OCI-LY3 (cell line): ENCODE results near the gene PNLIPRP3.

ENCODE experiments used
- H2AFZ ChIP-seq: fragments of 200-600, 300-600 bp; shearing (Covaris generic); 2 replicates; pipeline ENCODE4 v1.6.0; 2014; ENCODE audit warnings: antibody characterized with exemption, low read depth, low read length
- H3K27ac ChIP-seq: fragments of 200-600, 300-600 bp; sonication (generic); 2 replicates; pipeline ENCODE4 v1.5.1; 2014; ENCODE audit warnings: mild to moderate bottlenecking, low read length, moderate library complexity, mixed read lengths
- H3K27me3 ChIP-seq: fragments of 200-600, 300-600 bp; sonication (generic); 2 replicates; pipeline ENCODE4 v1.6.1; 2014; ENCODE audit warnings: low read depth, low read length, mixed read lengths
- H3K36me3 ChIP-seq: fragments of 200-600, 300-600 bp; sonication (generic); replicated peaks from 2 replicates; pipeline ENCODE3; 2014; ENCODE audit warnings: low read depth, low read length, mixed read lengths
- H3K4me1 ChIP-seq: fragments of 300-600, 200-600 bp; sonication (generic); 2 replicates; pipeline ENCODE4 v1.6.1; 2014; ENCODE audit warnings: low read length, mixed read lengths
- H3K4me2 ChIP-seq: fragments of 200-600, 300-600 bp; sonication (generic); 2 replicates; pipeline ENCODE4 v1.6.1; 2014; ENCODE audit warnings: low read length, mixed read lengths
- H3K4me3 ChIP-seq: fragments of 300-600, 200-600 bp; sonication (generic); 2 replicates; pipeline ENCODE4 v1.5.1; 2014; ENCODE audit warnings: antibody characterized with exemption, mild to moderate bottlenecking, low read length, moderate library complexity
- H3K79me2 ChIP-seq: fragments of 300-600, 200-600 bp; shearing (Covaris generic); 2 replicates; pipeline ENCODE4 v1.6.1; 2014; ENCODE audit warnings: mild to moderate bottlenecking, low read length, mixed read lengths
- H3K9ac ChIP-seq: fragments of 300-600, 200-600 bp; shearing (Covaris generic); 2 replicates; pipeline ENCODE4 v1.6.0; 2014; ENCODE audit warnings: mild to moderate bottlenecking, low read length, moderate library complexity
- H3K9me3 ChIP-seq: fragments of 200-600, 300-600 bp; shearing (Covaris generic); 2 replicates; pipeline ENCODE4 v1.6.1; 2014; ENCODE audit warnings: low read length, mixed read lengths; ENCODE audit not compliant: insufficient read depth
- H4K20me1 ChIP-seq: fragments of 200-600, 300-600 bp; sonication (generic); 2 replicates; pipeline ENCODE4 v1.6.1; 2016; ENCODE audit warnings: low read length, mixed read lengths; ENCODE audit not compliant: insufficient read depth
- EZH2phosphoT487 ChIP-seq: fragments of 200-600 bp; shearing (Covaris generic); IDR thresholded peaks from 2 replicates; pipeline ENCODE4 v1.6.1; 2018; ENCODE audit warnings: antibody characterized with exemption, mixed run types, low read depth
- TF ChIP-seq, protein P1 (sequence below): fragments of 200-600, 300-600 bp; sonication (generic); IDR thresholded peaks from 2 replicates; pipeline ENCODE4 v1.5.1; 2014; ENCODE audit warnings: antibody characterized with exemption, low read length, low read depth

PNLIPRP3 gene

DNA sequence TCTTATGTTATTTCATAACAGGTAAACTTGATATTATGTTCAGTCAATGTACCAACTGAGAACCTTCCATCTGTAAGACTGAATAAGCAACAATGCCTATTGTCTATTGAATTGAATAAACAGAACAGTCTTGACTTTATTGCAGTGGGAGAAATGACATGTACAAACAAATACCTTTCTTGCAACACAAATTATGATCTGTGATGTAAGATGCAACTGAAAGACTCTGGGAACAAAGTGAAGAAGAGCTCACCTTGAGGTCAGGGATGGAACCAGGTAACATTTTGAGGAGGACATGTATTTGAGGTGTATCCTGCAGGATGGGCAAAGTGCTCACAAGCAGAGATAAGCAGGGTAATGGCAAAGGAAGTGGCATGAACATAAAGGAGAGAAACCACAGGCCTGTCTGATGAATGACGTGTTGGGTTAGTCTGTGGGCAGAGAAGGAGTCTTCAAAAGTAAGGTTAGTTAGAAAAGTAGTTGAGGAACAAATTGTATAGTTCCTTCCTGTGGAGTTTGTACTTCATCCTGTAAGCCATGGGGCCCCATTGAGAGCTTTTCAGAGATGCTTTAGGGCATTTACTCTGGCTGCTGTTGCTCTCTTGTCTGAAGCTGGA, 9.5 kb downstream of the PNLIPRP3 start:
- no peak overlapping the region for H3K27ac ChIP-seq
- H4K20me1 ChIP-seq = no peaks in the 10 kb centered on the region
- H3K9ac ChIP-seq = no peak overlapping the region
- no peak overlapping the region for H3K4me3 ChIP-seq
- no peak for TF ChIP-seq EZH2phosphoT487
- TF ChIP-seq, protein P1, sequence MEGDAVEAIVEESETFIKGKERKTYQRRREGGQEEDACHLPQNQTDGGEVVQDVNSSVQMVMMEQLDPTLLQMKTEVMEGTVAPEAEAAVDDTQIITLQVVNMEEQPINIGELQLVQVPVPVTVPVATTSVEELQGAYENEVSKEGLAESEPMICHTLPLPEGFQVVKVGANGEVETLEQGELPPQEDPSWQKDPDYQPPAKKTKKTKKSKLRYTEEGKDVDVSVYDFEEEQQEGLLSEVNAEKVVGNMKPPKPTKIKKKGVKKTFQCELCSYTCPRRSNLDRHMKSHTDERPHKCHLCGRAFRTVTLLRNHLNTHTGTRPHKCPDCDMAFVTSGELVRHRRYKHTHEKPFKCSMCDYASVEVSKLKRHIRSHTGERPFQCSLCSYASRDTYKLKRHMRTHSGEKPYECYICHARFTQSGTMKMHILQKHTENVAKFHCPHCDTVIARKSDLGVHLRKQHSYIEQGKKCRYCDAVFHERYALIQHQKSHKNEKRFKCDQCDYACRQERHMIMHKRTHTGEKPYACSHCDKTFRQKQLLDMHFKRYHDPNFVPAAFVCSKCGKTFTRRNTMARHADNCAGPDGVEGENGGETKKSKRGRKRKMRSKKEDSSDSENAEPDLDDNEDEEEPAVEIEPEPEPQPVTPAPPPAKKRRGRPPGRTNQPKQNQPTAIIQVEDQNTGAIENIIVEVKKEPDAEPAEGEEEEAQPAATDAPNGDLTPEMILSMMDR = no peak
- H3K4me2 ChIP-seq = no peak overlapping the region
- H3K4me1 ChIP-seq = no peaks in the 10 kb centered on the region
- no peak overlapping the region for H2AFZ ChIP-seq
- H3K27me3 ChIP-seq = no peaks in the 10 kb centered on the region
- H3K79me2 ChIP-seq = no peaks in the 10 kb centered on the region
- H3K9me3 ChIP-seq = no peaks in the 10 kb centered on the region
- H3K36me3 ChIP-seq = no peaks in the 10 kb centered on the region

DNA sequence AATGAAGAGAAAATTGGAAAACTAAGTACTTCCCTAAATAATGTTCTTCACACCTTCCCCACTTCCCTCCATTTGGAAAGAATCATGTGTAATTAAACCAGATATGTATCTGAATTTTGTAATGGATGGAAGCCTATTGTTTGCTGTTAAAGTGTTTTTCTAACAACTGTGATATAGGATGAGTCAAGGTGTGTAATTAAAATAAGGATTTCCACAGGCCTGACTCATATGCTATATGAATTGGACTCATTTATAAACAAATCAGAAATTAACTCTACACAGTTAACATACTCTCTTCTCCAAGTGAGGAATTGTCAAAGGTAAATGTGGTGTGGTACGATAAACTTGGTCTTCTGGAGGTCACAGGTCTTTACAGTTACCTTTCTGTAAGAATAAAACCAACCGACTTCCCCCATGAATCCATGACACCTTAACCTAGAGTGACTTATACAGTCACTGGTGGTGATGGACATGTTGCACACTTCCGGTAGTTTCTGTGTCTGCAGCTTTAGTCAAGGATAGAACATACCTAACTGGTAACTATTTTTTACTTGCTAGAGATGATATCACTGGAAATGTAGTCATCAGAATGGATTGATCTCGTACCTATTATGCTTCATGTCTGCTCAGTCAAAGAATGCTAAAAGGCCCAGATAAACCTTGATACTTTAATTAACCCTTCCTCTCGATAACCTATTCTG, 12.8 kb downstream of the PNLIPRP3 start:
- no peak for TF ChIP-seq EZH2phosphoT487
- TF ChIP-seq, protein P1 = no peak
- Histone ChIP-seq H3K4me1 (no peaks in the 10 kb centered on the region), H3K27me3 (no peaks in the 10 kb centered on the region)

DNA sequence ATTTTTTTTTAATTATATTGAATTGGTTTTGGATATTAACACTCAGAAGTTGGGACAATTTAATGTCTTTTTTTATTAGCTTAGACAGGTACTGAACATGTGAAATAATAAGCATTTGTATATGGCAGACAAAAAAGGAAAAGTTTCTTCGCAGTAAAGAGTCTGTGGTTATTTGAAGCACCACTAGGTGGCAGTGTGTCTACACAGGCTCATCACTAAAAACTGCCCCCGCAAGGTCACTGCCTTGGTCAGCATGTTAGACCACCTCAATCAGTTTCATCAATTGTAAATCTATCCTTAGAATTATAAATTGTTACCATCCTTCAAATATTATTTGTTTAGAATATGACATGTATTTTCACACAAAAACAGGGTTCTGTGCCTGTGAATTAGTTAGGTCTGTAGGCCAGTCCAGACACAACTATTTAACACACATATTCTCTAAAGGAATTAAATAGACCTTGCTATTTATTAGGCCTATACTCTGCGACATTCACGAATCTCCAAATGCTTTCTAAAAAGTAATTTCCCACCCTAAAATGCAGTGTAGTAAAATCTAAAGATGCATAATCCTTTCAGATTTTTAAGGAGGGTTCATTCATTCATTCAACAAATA, 17.0 kb downstream of the PNLIPRP3 start:
- no peaks in the 10 kb centered on the region for H3K79me2 ChIP-seq
- H3K4me1 ChIP-seq = no peaks in the 10 kb centered on the region
- no peak overlapping the region for H3K4me2 ChIP-seq
- no peak overlapping the region for H3K9ac ChIP-seq
- H3K27ac ChIP-seq = no peak overlapping the region
- H3K9me3 ChIP-seq = no peaks in the 10 kb centered on the region
- H3K4me3 ChIP-seq = no peak overlapping the region
- no peak overlapping the region for H2AFZ ChIP-seq
- no peaks in the 10 kb centered on the region for H3K36me3 ChIP-seq
- TF ChIP-seq EZH2phosphoT487 = no peak
- TF ChIP-seq, protein P1 = peak; percentile 60
- H4K20me1 ChIP-seq = no peaks in the 10 kb centered on the region
- H3K27me3 ChIP-seq = no peaks in the 10 kb centered on the region

More for the DNA sequence above, 12.8 kb downstream of the PNLIPRP3 start:
- H3K9me3 ChIP-seq = no peaks in the 10 kb centered on the region
- H3K36me3 ChIP-seq = no peaks in the 10 kb centered on the region
- H4K20me1 ChIP-seq = no peaks in the 10 kb centered on the region
- no peak overlapping the region for H2AFZ ChIP-seq
- no peak overlapping the region for H3K27ac ChIP-seq
- H3K9ac ChIP-seq = no peak overlapping the region
- H3K79me2 ChIP-seq = no peaks in the 10 kb centered on the region
- no peak overlapping the region for H3K4me3 ChIP-seq
- no peak overlapping the region for H3K4me2 ChIP-seq

DNA sequence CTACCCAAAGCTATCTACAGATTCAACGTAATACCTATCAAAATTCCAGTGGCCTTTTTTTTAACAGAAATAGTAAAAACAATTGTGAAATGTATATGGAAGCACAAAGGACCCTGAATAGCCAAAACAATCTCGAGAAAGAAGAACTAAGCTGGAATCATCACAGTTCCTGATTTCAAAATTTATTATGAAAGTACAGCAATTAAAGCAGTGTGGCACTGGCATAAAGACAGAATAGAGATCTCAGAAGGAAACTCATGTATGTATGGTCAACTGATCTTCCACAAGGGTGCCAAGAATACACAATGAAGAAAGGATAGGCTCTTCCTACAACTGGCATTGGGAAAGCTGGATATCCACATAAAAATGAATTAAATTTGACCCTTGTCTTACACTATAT, 23.2 kb downstream of the PNLIPRP3 start:
- TF ChIP-seq EZH2phosphoT487 = no peak
- TF ChIP-seq, protein P1 = no peak
- no peak overlapping the region for H3K4me3 ChIP-seq
- no peaks in the 10 kb centered on the region for H4K20me1 ChIP-seq
- no peaks in the 10 kb centered on the region for H3K4me1 ChIP-seq
- no peaks in the 10 kb centered on the region for H3K9me3 ChIP-seq
- H3K27ac ChIP-seq = no peak overlapping the region
- no peak overlapping the region for H3K9ac ChIP-seq
- no peaks in the 10 kb centered on the region for H3K27me3 ChIP-seq
- H3K36me3 ChIP-seq = no peaks in the 10 kb centered on the region
- H3K4me2 ChIP-seq = no peak overlapping the region
- no peaks in the 10 kb centered on the region for H3K79me2 ChIP-seq
- H2AFZ ChIP-seq = no peak overlapping the region
